NCI-H524 (cell line): ENCODE data around the gene USP6.
"Not testable (repeated sequence)": the region's sequence is repeated elsewhere in the genome, so short reads cannot be mapped to it uniquely, and the experiment has no call there.

Experiments
- DNase-seq, 2 experiments: peaks; one replicate each; lab custom pipeline; 2025; lab: John Stamatoyannopoulos, UW

Gene USP6

GRCh38 chr17:5191541-5192417 lies 75.9 kb downstream of the USP6 start, which contains the start of gene ZNF594:
TSS of gene ZNF594 (minus strand) at chr17:5191868. CDS start at chr17:5184256, 7,612 bp downstream.
- peak; percentile 79 to 93 for DNase-seq

GRCh38 chr17:5194346-5194745 lies 78.5 kb downstream of the USP6 start:
- no peak for DNase-seq

- no peak for DNase-seq
Observed at GRCh38 chr17:5198472-5198871, 82.6 kb downstream of the USP6 start.

- DNase-seq: no peak
Observed at GRCh38 chr17:5200360-5200759, 84.5 kb downstream of the USP6 start.

GRCh38 chr17:5201011-5201410 lies 85.2 kb downstream of the USP6 start:
- no peak for DNase-seq

GRCh38 chr17:5203178-5203907 lies 87.5 kb downstream of the USP6 start:
- DNase-seq: no peak

- no peak for DNase-seq
Observed at GRCh38 chr17:5203908-5204294, 88.1 kb downstream of the USP6 start.

- no peak for DNase-seq
Observed at GRCh38 chr17:5209396-5209795, 93.6 kb downstream of the USP6 start.

- no peak for DNase-seq
Observed at GRCh38 chr17:5210091-5210490, 94.3 kb downstream of the USP6 start.

GRCh38 chr17:5210614-5211252 lies 94.9 kb downstream of the USP6 start:
- DNase-seq: no peak

- no peak for DNase-seq
Observed at GRCh38 chr17:5211458-5211857, 95.6 kb downstream of the USP6 start.

- DNase-seq: not testable (repeated sequence)
Observed at GRCh38 chr17:5217562-5217961, 101.7 kb downstream of the USP6 start.

- DNase-seq: no peak
Observed at GRCh38 chr17:5219536-5219935, 103.7 kb downstream of the USP6 start.

GRCh38 chr17:5220074-5220473 lies 104.2 kb downstream of the USP6 start:
- no peak for DNase-seq

- not testable (repeated sequence) for DNase-seq
Observed at GRCh38 chr17:5221912-5222311, 106.1 kb downstream of the USP6 start.
